HCT116 (cell line): Measurements from ENCODE around the gene TRPC4. TPM values are rescaled to one million over a fixed set of nuclear protein-coding genes. Genes with fewer than 3 reads are reported as not detected.

Source experiments
- ATAC-seq: fragments of 200-7000 bp; cut with Tn5 transposase; 2 replicates; pipeline ENCODE4 v1.9.1; 2020; ENCODE audit warnings: mild to moderate bottlenecking, moderate library complexity
- BruUV-seq: library from RNA; stranded (reverse); fragments of 400-500 nt; replicated peaks from 2 replicates; lab custom pipeline; 2021; lab: Mats Ljungman, UMichigan
- CTCF ChIA-PET: fragments of 300-600 bp; sonication (Branson Sonifier 250); formaldehyde crosslinking; loops from one replicate; lab custom pipeline; 2021; ENCODE audit warnings: antibody characterized with exemption; lab: Charles Lee
- POLR2A ChIA-PET: fragments of 300-600, 350-600 bp; sonication (Branson Sonifier 250); formaldehyde crosslinking; loops from one replicate; lab custom pipeline; 2021; ENCODE audit warnings: antibody characterized with exemption; lab: Charles Lee
- RAD21 ChIA-PET, 2 experiments: fragments of 300-600 bp; sonication (Branson Sonifier 250); formaldehyde crosslinking; loops; one replicate each; lab custom pipeline; 2023; ENCODE audit warnings: low total read pairs in 2 of 2; ENCODE audit not compliant: uncharacterized antibody in 2 of 2, unreplicated experiment in 2 of 2, low non-redundant PET in 1 of 2; lab: Charles Lee
- DNase-seq: peaks from one replicate; pipeline ENCODE4 v3.0.0-alpha.2; 2010; ENCODE audit warnings: low read depth, low spot score
- H2AFZ ChIP-seq: fragments of 200-600 bp; shearing (Covaris generic), sonication (generic); 2 replicates; pipeline ENCODE4 v1.6.1; 2017; ENCODE audit warnings: low read depth, mixed run types, mixed read lengths, antibody characterized with exemption, low read length; ENCODE audit not compliant: poor library complexity, severe bottlenecking
- H3K27ac ChIP-seq: 2 replicates; pipeline ENCODE4 v1.5.1; 2012; ENCODE audit warnings: low read depth, low read length
- H3K27me3 ChIP-seq: fragments of 200-600 bp; sonication (generic); 2 replicates; pipeline ENCODE4 v1.6.1; 2016; ENCODE audit warnings: mixed run types, low read length, mixed read lengths; ENCODE audit not compliant: insufficient read depth
- H3K36me3 ChIP-seq, 2 experiments: fragments of 200-500 bp in 1 of 2; fragments of 200-600 bp in 1 of 2; sonication (Bioruptor generic) in 1 of 2; sonication (generic) in 1 of 2; 2 replicates each; pipeline versions ENCODE4 v1.5.1 to v1.6.1; 2014 to 2016; ENCODE audit warnings: low read length in 2 of 2, inconsistent platforms in 1 of 2, mixed read lengths in 1 of 2, mixed run types in 1 of 2; ENCODE audit not compliant: insufficient read depth in 2 of 2, control insufficient read depth in 1 of 2
- H3K4me1 ChIP-seq, 2 experiments: fragments of 200-600 bp in 1 of 2; sonication (generic) in 1 of 2; 2 replicates each; pipeline versions ENCODE4 v1.5.1 to v1.6.1; 2012 to 2017; ENCODE audit warnings: low read length in 2 of 2, inconsistent platforms in 1 of 2, mild to moderate bottlenecking in 1 of 2, mixed read lengths in 1 of 2, mixed run types in 1 of 2, moderate library complexity in 1 of 2; ENCODE audit not compliant: insufficient read depth in 2 of 2, control insufficient read depth in 1 of 2
- H3K4me2 ChIP-seq: fragments of 200-600 bp; sonication (generic); 2 replicates; pipeline ENCODE4 v1.6.1; 2017; ENCODE audit warnings: mixed run types, low read length, mixed read lengths
- H3K4me3 ChIP-seq, 2 experiments: fragments of 200-600 bp in 1 of 2; sonication (generic) in 1 of 2; replicated peaks in 1 of 2; 2 replicates each; pipeline ENCODE4 v1.5.1; 2011 to 2016; ENCODE audit warnings: low read length in 2 of 2, control low read depth in 1 of 2, low read depth in 1 of 2, mild to moderate bottlenecking in 1 of 2, mixed read lengths in 1 of 2, mixed run types in 1 of 2
- H3K79me2 ChIP-seq: fragments of 200-600 bp; sonication (generic); 2 replicates; pipeline ENCODE4 v1.6.1; 2017; ENCODE audit warnings: mild to moderate bottlenecking, mixed run types, low read length, moderate library complexity, mixed read lengths; ENCODE audit not compliant: insufficient read depth
- H3K9ac ChIP-seq: fragments of 200-600 bp; sonication (generic); 2 replicates; pipeline ENCODE4 v1.6.1; 2016; ENCODE audit warnings: low read length, mixed read lengths
- H3K9me2 ChIP-seq: fragments of 200-600 bp; sonication (generic), shearing (Covaris generic); 2 replicates; pipeline ENCODE4 v1.6.1; 2017; ENCODE audit warnings: mixed run types, mild to moderate bottlenecking, moderate library complexity; ENCODE audit not compliant: insufficient read depth
- H3K9me3 ChIP-seq, 2 experiments: fragments of 200-500 bp in 1 of 2; fragments of 200-600 bp in 1 of 2; sonication (Bioruptor generic) in 1 of 2; sonication (generic) in 1 of 2; 2 replicates each; pipeline ENCODE4 v1.6.1; 2014 to 2017; ENCODE audit warnings: low read length in 2 of 2, mixed read lengths in 2 of 2, inconsistent platforms in 1 of 2, low read depth in 1 of 2, mild to moderate bottlenecking in 1 of 2, mixed run types in 1 of 2, moderate library complexity in 1 of 2; ENCODE audit not compliant: control insufficient read depth in 1 of 2, insufficient read depth in 1 of 2
- H4K20me1 ChIP-seq: fragments of 200-600 bp; sonication (generic), shearing (Covaris generic); 2 replicates; pipeline ENCODE4 v1.6.1; 2017; ENCODE audit warnings: mixed run types, mild to moderate bottlenecking, moderate library complexity; ENCODE audit not compliant: insufficient read depth
- ATF3 ChIP-seq: IDR thresholded peaks from 2 replicates; pipeline ENCODE4 v1.6.1; 2012
- CEBPB ChIP-seq: IDR thresholded peaks from 2 replicates; pipeline ENCODE4 v1.6.1; 2012; ENCODE audit warnings: low read depth
- EGR1 ChIP-seq: IDR thresholded peaks from 2 replicates; pipeline ENCODE4 v1.6.1; 2012; ENCODE audit warnings: low read depth
- ELF1 ChIP-seq: IDR thresholded peaks from 2 replicates; pipeline ENCODE4 v1.6.1; 2012; ENCODE audit warnings: low read depth, borderline replicate concordance
- EZH2phosphoT487 ChIP-seq: fragments of 200-600 bp; IDR thresholded peaks from 2 replicates; pipeline ENCODE4 v1.6.1; 2018; ENCODE audit warnings: antibody characterized with exemption, borderline replicate concordance
- FOSL1 ChIP-seq: IDR thresholded peaks from 2 replicates; pipeline ENCODE4 v1.6.1; 2012; ENCODE audit warnings: low read depth
- RAD21 ChIP-seq: IDR thresholded peaks from 2 replicates; pipeline ENCODE4 v1.6.1; 2012; ENCODE audit warnings: low read depth, mild to moderate bottlenecking
- SRF ChIP-seq: IDR thresholded peaks from 2 replicates; pipeline ENCODE4 v1.6.1; 2012; ENCODE audit warnings: low read depth
- TCF7L2 ChIP-seq: IDR thresholded peaks from 2 replicates; pipeline ENCODE4 v1.7.0; 2011; ENCODE audit warnings: borderline replicate concordance, inconsistent platforms; ENCODE audit not compliant: insufficient read depth, insufficient read length; ENCODE audit errors: extremely low read depth
- ZFX ChIP-seq: fragments of 450-650 bp; IDR thresholded peaks from 2 replicates; pipeline ENCODE4 v1.6.1; 2017
- ZNF274 ChIP-seq: fragments of 200-500 bp; sonication (Bioruptor generic); IDR thresholded peaks from 2 replicates; pipeline ENCODE4 v1.6.1; 2014; ENCODE audit warnings: mild to moderate bottlenecking, low read depth, low read length, inconsistent platforms
- intact Hi-C: fragments of 100-400 bp; cut with micrococcal nuclease; formaldehyde crosslinking; loops from 2 replicates; pipeline ENCODE4 v1.10.0; 2022
- total RNA-seq: library from RNA; stranded (reverse); gene quantifications from one replicate; pipeline ENCODE4 v1.2.1, GENCODE V29; 2021; ENCODE audit not compliant: unreplicated experiment
- TF ChIP-seq, protein P1 (sequence below): IDR thresholded peaks from 2 replicates; pipeline ENCODE4 v1.6.1; 2012; ENCODE audit warnings: low read depth

The TRPC4 gene
- total RNA-seq, 1 experiment from 2014 or later = not detected

GRCh38 chr13:37816276-37816675, 53.3 kb downstream of the TRPC4 start:
- no TSS peak for BruUV-seq
- Histone ChIP-seq H3K4me1 (no peaks in the 10 kb centered on the region), H3K4me3 (no peak overlapping the region), H3K36me3 (no peaks in the 10 kb centered on the region), H3K9ac (no peak overlapping the region), H3K9me2 (no peaks in the 10 kb centered on the region)
- no peak for ATAC-seq
- TF ChIP-seq ELF1 (no peak), ZNF274 (no peak), EZH2phosphoT487 (no peak), EGR1 (no peak), RAD21 (no peak), CEBPB (no peak), ZFX (no peak), SRF (no peak), ATF3 (no peak), TCF7L2 (no peak), FOSL1 (no peak)
- TF ChIP-seq, protein P1, sequence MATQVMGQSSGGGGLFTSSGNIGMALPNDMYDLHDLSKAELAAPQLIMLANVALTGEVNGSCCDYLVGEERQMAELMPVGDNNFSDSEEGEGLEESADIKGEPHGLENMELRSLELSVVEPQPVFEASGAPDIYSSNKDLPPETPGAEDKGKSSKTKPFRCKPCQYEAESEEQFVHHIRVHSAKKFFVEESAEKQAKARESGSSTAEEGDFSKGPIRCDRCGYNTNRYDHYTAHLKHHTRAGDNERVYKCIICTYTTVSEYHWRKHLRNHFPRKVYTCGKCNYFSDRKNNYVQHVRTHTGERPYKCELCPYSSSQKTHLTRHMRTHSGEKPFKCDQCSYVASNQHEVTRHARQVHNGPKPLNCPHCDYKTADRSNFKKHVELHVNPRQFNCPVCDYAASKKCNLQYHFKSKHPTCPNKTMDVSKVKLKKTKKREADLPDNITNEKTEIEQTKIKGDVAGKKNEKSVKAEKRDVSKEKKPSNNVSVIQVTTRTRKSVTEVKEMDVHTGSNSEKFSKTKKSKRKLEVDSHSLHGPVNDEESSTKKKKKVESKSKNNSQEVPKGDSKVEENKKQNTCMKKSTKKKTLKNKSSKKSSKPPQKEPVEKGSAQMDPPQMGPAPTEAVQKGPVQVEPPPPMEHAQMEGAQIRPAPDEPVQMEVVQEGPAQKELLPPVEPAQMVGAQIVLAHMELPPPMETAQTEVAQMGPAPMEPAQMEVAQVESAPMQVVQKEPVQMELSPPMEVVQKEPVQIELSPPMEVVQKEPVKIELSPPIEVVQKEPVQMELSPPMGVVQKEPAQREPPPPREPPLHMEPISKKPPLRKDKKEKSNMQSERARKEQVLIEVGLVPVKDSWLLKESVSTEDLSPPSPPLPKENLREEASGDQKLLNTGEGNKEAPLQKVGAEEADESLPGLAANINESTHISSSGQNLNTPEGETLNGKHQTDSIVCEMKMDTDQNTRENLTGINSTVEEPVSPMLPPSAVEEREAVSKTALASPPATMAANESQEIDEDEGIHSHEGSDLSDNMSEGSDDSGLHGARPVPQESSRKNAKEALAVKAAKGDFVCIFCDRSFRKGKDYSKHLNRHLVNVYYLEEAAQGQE = no peak
- TF ChIP-seq, all 23 proteins: peak for 0
- POLR2A ChIA-PET = no interaction called here
- Histone ChIP-seq H3K27me3 (no peaks in the 10 kb centered on the region), H3K9me3 (peaks cover 3 to 12% of the 10 kb centered on the region in 2 experiments; a peak in 2 of 4 replicates), H3K4me2 (no peak overlapping the region), H4K20me1 (no peaks in the 10 kb centered on the region), H3K27ac (no peak overlapping the region), H2AFZ (no peak overlapping the region), H3K79me2 (no peaks in the 10 kb centered on the region)
- DNase-seq = no peak
- CTCF ChIA-PET = no interaction called here
- RAD21 ChIA-PET = no interaction called here
- intact Hi-C loops = no loop called here
